Measurements from ENCODE around the gene FREM2. TPM values are rescaled to one million over a fixed set of nuclear protein-coding genes. Genes with fewer than 3 reads are reported as not detected.

The FREM2 gene
- total RNA-seq, 1 donor from 2014 or later, result 0.40 TPM

GRCh38 chr13:38844581-38844980, 157.7 kb downstream of the FREM2 start:
- no peak for ATAC-seq

- no peak for ATAC-seq
Measured at GRCh38 chr13:38848360-38848759, 161.5 kb downstream of the FREM2 start.

- no peak for ATAC-seq
Measured at GRCh38 chr13:38849315-38849714, 162.4 kb downstream of the FREM2 start.

GRCh38 chr13:38850868-38851626, 164.2 kb downstream of the FREM2 start:
- no peak for ATAC-seq

- ATAC-seq, result no peak
Measured at GRCh38 chr13:38854226-38854625, 167.3 kb downstream of the FREM2 start.

- no peak for ATAC-seq
Measured at GRCh38 chr13:38856065-38856464, 169.2 kb downstream of the FREM2 start.

GRCh38 chr13:38862443-38862842, 175.6 kb downstream of the FREM2 start:
- no peak for ATAC-seq

GRCh38 chr13:38863536-38863935, 176.7 kb downstream of the FREM2 start:
- no peak for ATAC-seq

- no peak for ATAC-seq
Measured at GRCh38 chr13:38866649-38867048, 179.8 kb downstream of the FREM2 start.

GRCh38 chr13:38868399-38868798, 181.5 kb downstream of the FREM2 start:
- ATAC-seq, result no peak

GRCh38 chr13:38868870-38869269, 182.0 kb downstream of the FREM2 start:
- ATAC-seq, result no peak

GRCh38 chr13:38871275-38871674, 184.4 kb downstream of the FREM2 start:
- ATAC-seq, result no peak

GRCh38 chr13:38872693-38873092, 185.8 kb downstream of the FREM2 start:
- ATAC-seq, result no peak

GRCh38 chr13:38875186-38875875, 188.5 kb downstream of the FREM2 start:
- ATAC-seq, result no peak

- no peak for ATAC-seq
Measured at GRCh38 chr13:38879278-38879677, 192.4 kb downstream of the FREM2 start.

- no peak for ATAC-seq
Measured at GRCh38 chr13:38879786-38880185, 192.9 kb downstream of the FREM2 start.

GRCh38 chr13:38880397-38880796, 193.5 kb downstream of the FREM2 start:
- ATAC-seq, result no peak

- no peak for ATAC-seq
Measured at GRCh38 chr13:38883783-38884182, 196.9 kb downstream of the FREM2 start.

- peak; percentile 70 for ATAC-seq
Measured at GRCh38 chr13:38888309-38888708, 201.4 kb downstream of the FREM2 start.

- no peak for ATAC-seq
Measured at GRCh38 chr13:38895075-38895474, 208.2 kb downstream of the FREM2 start.

- no peak for ATAC-seq
Measured at GRCh38 chr13:38897521-38897920, 210.6 kb downstream of the FREM2 start.

GRCh38 chr13:38898481-38898880, 211.6 kb downstream of the FREM2 start:
- no peak for ATAC-seq

- no peak for ATAC-seq
Measured at GRCh38 chr13:38899571-38899970, 212.7 kb downstream of the FREM2 start.

- no peak for ATAC-seq
Measured at GRCh38 chr13:38900188-38900587, 213.3 kb downstream of the FREM2 start.
